Erythroblast (primary cell): ENCODE data around the gene STX11.

Source experiments
- GATA1 ChIP-seq: IDR thresholded peaks from 2 replicates; pipeline ENCODE4 v1.6.1; 2011; ENCODE audit warnings: low read depth, mild to moderate bottlenecking, control low read depth, low read length, moderate library complexity
- POLR2A ChIP-seq: IDR thresholded peaks from 2 replicates; pipeline ENCODE4 v1.6.1; 2011; ENCODE audit warnings: mild to moderate bottlenecking, low read length

DNA sequence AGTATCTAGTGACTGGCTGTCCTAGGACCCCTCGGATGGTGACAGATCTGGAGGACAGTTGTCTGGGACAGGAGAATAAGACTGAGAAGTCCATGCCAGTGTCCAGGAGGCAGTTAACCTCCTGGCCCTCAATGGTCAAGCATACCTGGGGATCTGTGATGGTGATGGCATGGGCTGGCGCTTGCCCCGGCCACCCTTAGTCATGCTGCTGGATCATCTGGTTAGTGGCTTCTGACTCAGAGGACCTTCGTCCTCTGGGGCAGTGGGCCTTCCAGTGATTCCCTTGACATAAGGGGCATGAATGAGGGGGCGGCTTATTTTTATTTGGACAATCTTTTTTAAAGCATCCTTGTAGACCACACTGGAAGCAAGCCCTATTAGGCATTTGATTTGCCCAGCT, 30.9 kb upstream of the STX11 start:
- TF ChIP-seq POLR2A (no peak), GATA1 (no peak)
